OCI-LY7 (cell line): ENCODE results near the gene ATP9A. TPM values are rescaled to one million over a fixed set of nuclear protein-coding genes. Genes with fewer than 3 reads are reported as not detected.
"Not testable (repeated sequence)": the region's sequence is repeated elsewhere in the genome, so short reads cannot be mapped to it uniquely, and the experiment has no call there.

Experiments used
- BruUV-seq: library from RNA; stranded (reverse); fragments of 400-500 nt; replicated peaks from 2 replicates; lab custom pipeline; 2021; lab: Mats Ljungman, UMichigan
- CTCF ChIA-PET: fragments of 300-600 bp; sonication (Branson Sonifier 250); formaldehyde crosslinking; loops from one replicate; lab custom pipeline; 2022; ENCODE audit warnings: antibody characterized with exemption; ENCODE audit not compliant: unreplicated experiment; lab: Charles Lee
- POLR2A ChIA-PET: fragments of 300-600 bp; sonication (Branson Sonifier 250); formaldehyde crosslinking; loops from one replicate; lab custom pipeline; 2022; ENCODE audit warnings: antibody characterized with exemption; lab: Charles Lee
- DNase-seq: peaks from one replicate; pipeline ENCODE4 v3.0.0-alpha.2; 2015; ENCODE audit warnings: low spot score
- H2AFZ ChIP-seq: fragments of 200-600 bp; sonication (generic), shearing (Covaris generic); 2 replicates; pipeline ENCODE4 v1.6.1; 2014; ENCODE audit warnings: mild to moderate bottlenecking, antibody characterized with exemption, low read length, moderate library complexity
- H3K27ac ChIP-seq: fragments of 200-600 bp; sonication (generic); 2 replicates; pipeline ENCODE4 v1.5.1; 2014; ENCODE audit warnings: mixed run types, low read depth, mild to moderate bottlenecking, moderate library complexity, low read length, inconsistent platforms; ENCODE audit not compliant: poor library complexity, severe bottlenecking
- H3K36me3 ChIP-seq: fragments of 200-600 bp; sonication (generic); 2 replicates; pipeline ENCODE4 v1.6.1; 2014; ENCODE audit warnings: mild to moderate bottlenecking, antibody characterized with exemption, low read length, moderate library complexity, mixed read lengths; ENCODE audit not compliant: insufficient read depth
- H3K4me1 ChIP-seq: fragments of 200-600 bp; sonication (generic); 2 replicates; pipeline ENCODE4 v1.5.1; 2014; ENCODE audit warnings: mild to moderate bottlenecking, low read length; ENCODE audit not compliant: insufficient read depth, poor library complexity, severe bottlenecking
- H3K4me2 ChIP-seq: fragments of 200-600 bp; sonication (generic); 2 replicates; pipeline ENCODE4 v1.6.1; 2014; ENCODE audit warnings: mild to moderate bottlenecking, low read length
- H3K4me3 ChIP-seq: fragments of 200-600 bp; sonication (generic); 2 replicates; pipeline ENCODE4 v1.5.1; 2014; ENCODE audit warnings: mild to moderate bottlenecking, low read depth, low read length; ENCODE audit not compliant: poor library complexity, severe bottlenecking
- H3K79me2 ChIP-seq: fragments of 200-600 bp; sonication (generic); 2 replicates; pipeline ENCODE4 v1.6.1; 2016; ENCODE audit warnings: low read depth, mild to moderate bottlenecking, low read length, moderate library complexity, mixed read lengths; ENCODE audit not compliant: insufficient read depth
- H3K9me2 ChIP-seq: fragments of 200-600 bp; sonication (generic); 2 replicates; pipeline ENCODE4 v1.6.1; 2016; ENCODE audit warnings: mild to moderate bottlenecking, low read length, mixed read lengths; ENCODE audit not compliant: insufficient read depth
- H3K9me3 ChIP-seq: fragments of 200-600 bp; sonication (generic); 2 replicates; pipeline ENCODE4 v1.6.1; 2014; ENCODE audit warnings: mild to moderate bottlenecking, mixed run types, low read length, mixed read lengths
- H4K20me1 ChIP-seq: fragments of 200-600 bp; sonication (generic); 2 replicates; pipeline ENCODE4 v1.6.1; 2014; ENCODE audit warnings: mild to moderate bottlenecking, antibody characterized with exemption, low read length, moderate library complexity, mixed read lengths; ENCODE audit not compliant: insufficient read depth
- CTCF ChIP-seq: fragments of 200-600 bp; sonication (generic); conservative IDR thresholded peaks from 2 replicates; pipeline ENCODE4 v1.5.1; 2014; ENCODE audit warnings: mild to moderate bottlenecking, antibody characterized with exemption, low read length, moderate library complexity, mixed read lengths
- EZH2phosphoT487 ChIP-seq: fragments of 200-600 bp; sonication (generic); IDR thresholded peaks from 2 replicates; pipeline ENCODE4 v1.6.1; 2018; ENCODE audit warnings: low read depth, borderline replicate concordance, mild to moderate bottlenecking, mixed run types, antibody characterized with exemption, low read length, moderate library complexity, mixed read lengths
- intact Hi-C: fragments of 100-400 bp; cut with micrococcal nuclease; formaldehyde crosslinking; loops from one replicate; pipeline ENCODE4 v1.10.0; 2022; ENCODE audit not compliant: unreplicated experiment
- total RNA-seq, 2 experiments: library from RNA; depleted of rRNA in 1 of 2; stranded (reverse); fragments of >200 nt in 1 of 2; shearing (Covaris generic) in 1 of 2; gene quantifications; 2 replicates each; pipeline ENCODE4 v1.2.3, GENCODE V29; 2014 to 2022

Gene ATP9A
- total RNA-seq, 2 experiments from 2014 or later: 0.67 to 0.85 TPM

GRCh38 chr20:51789434-51789833 is 21.2 kb upstream of the ATP9A start:
- TF ChIP-seq EZH2phosphoT487 (no peak), CTCF (no peak)
- DNase-seq: no peak
- H3K9me3 ChIP-seq: no peaks in the 10 kb centered on the region
- H2AFZ ChIP-seq: no peak overlapping the region
- POLR2A ChIA-PET: interaction anchor here (0.7 kb wide), 1 partner anchor 244 kb away, joined by 3 read pairs; no protein-coding TSS in a partner anchor
- CTCF ChIA-PET: no interaction called here
- H3K4me2 ChIP-seq: no peak overlapping the region
- H3K79me2 ChIP-seq: no peaks in the 10 kb centered on the region
- no peaks in the 10 kb centered on the region for H3K9me2 ChIP-seq
- intact Hi-C loops: no loop called here
- BruUV-seq: no TSS peak
- H3K4me3 ChIP-seq: no peak overlapping the region
- no peaks in the 10 kb centered on the region for H4K20me1 ChIP-seq
- no peaks in the 10 kb centered on the region for H3K36me3 ChIP-seq
- no peaks in the 10 kb centered on the region for H3K4me1 ChIP-seq
- H3K27ac ChIP-seq: no peak overlapping the region

GRCh38 chr20:51788822-51789221 is 20.6 kb upstream of the ATP9A start:
- CTCF ChIA-PET: no interaction called here
- Histone ChIP-seq H3K9me2 (no peaks in the 10 kb centered on the region), H3K4me2 (no peak overlapping the region), H3K4me3 (no peak overlapping the region), H4K20me1 (no peaks in the 10 kb centered on the region), H3K27ac (no peak overlapping the region), H3K79me2 (no peaks in the 10 kb centered on the region), H3K4me1 (no peaks in the 10 kb centered on the region), H3K9me3 (no peaks in the 10 kb centered on the region), H3K36me3 (no peaks in the 10 kb centered on the region), H2AFZ (no peak overlapping the region)
- TF ChIP-seq CTCF: no peak
- no peak for TF ChIP-seq EZH2phosphoT487
- BruUV-seq: no TSS peak
- DNase-seq: no peak
- POLR2A ChIA-PET: interaction anchor here (0.7 kb wide), 1 partner anchor 245 kb away, joined by 3 read pairs; no protein-coding TSS in a partner anchor
- intact Hi-C loops: no loop called here

- no peaks in the 10 kb centered on the region for H3K4me1 ChIP-seq
- TF ChIP-seq EZH2phosphoT487 (no peak), CTCF (no peak)
- no peaks in the 10 kb centered on the region for H3K79me2 ChIP-seq
- no peak overlapping the region for H3K27ac ChIP-seq
- H3K9me3 ChIP-seq: no peaks in the 10 kb centered on the region
- no peaks in the 10 kb centered on the region for H4K20me1 ChIP-seq
- H3K4me2 ChIP-seq: no peak overlapping the region
- ChIA-PET CTCF (no interaction called here), POLR2A (interaction anchor here (0.5 to 0.8 kb wide), 2 partner anchors 58 to 144 kb away, joined by 3 to 5 read pairs; no protein-coding TSS in a partner anchor)
- no peaks in the 10 kb centered on the region for H3K36me3 ChIP-seq
- DNase-seq: no peak
- intact Hi-C loops: no loop called here
- no peaks in the 10 kb centered on the region for H3K9me2 ChIP-seq
- H3K4me3 ChIP-seq: no peak overlapping the region
- no TSS peak for BruUV-seq
- H2AFZ ChIP-seq: no peak overlapping the region
Measured at GRCh38 chr20:51784299-51784698, 16.1 kb upstream of the ATP9A start.

GRCh38 chr20:51778229-51778759 is 10.1 kb upstream of the ATP9A start:
- CTCF ChIA-PET: interaction anchor here (0.6 kb wide), 1 partner anchor 11 kb away, joined by 3 read pairs; no protein-coding TSS in a partner anchor
- DNase-seq, H3K4me1 ChIP-seq, H4K20me1 ChIP-seq, intact Hi-C loops, H3K36me3 ChIP-seq, H3K9me3 ChIP-seq, H3K4me2 ChIP-seq, H3K79me2 ChIP-seq, POLR2A ChIA-PET, H3K4me3 ChIP-seq, H3K9me2 ChIP-seq, H3K27ac ChIP-seq, BruUV-seq, H2AFZ ChIP-seq: not testable (repeated sequence)
